PC-3 (cell line): ENCODE measurements around the gene IL11RA. TPM values are rescaled to one million over a fixed set of nuclear protein-coding genes. Genes with fewer than 3 reads are reported as not detected.

Source experiments
- ATAC-seq: fragments of 200-7000 bp; cut with Tn5 transposase; 2 replicates; pipeline ENCODE4 v1.9.1; 2020; ENCODE audit warnings: mild to moderate bottlenecking, moderate library complexity
- BruUV-seq: library from RNA; stranded (reverse); fragments of 400-500 nt; replicated peaks from 2 replicates; lab custom pipeline; 2021; lab: Mats Ljungman, UMichigan
- CTCF ChIA-PET: fragments of 300-600 bp; sonication (Branson Sonifier 250); formaldehyde crosslinking; loops from one replicate; lab custom pipeline; 2022; ENCODE audit warnings: antibody characterized with exemption; lab: Charles Lee
- POLR2A ChIA-PET: fragments of 300-600 bp; sonication (Branson Sonifier 250); formaldehyde crosslinking; loops from one replicate; lab custom pipeline; 2022; ENCODE audit warnings: antibody characterized with exemption; ENCODE audit not compliant: unreplicated experiment; lab: Charles Lee
- DNase-seq: peaks from one replicate; pipeline ENCODE4 v3.0.0-alpha.2; 2015
- H2AFZ ChIP-seq: fragments of 300-600 bp; sonication (generic); 2 replicates; pipeline ENCODE4 v1.6.0; 2016; ENCODE audit warnings: antibody characterized with exemption, low read length
- H3F3A ChIP-seq: fragments of 300-600 bp; sonication (generic); one replicate; pipeline ENCODE4 v1.6.0; 2017; ENCODE audit warnings: antibody characterized with exemption, low read length, control low read depth, mild to moderate bottlenecking; ENCODE audit not compliant: unreplicated experiment
- H3K27ac ChIP-seq: fragments of 300-600 bp; sonication (generic); 2 replicates; pipeline ENCODE4 v1.5.1; 2016; ENCODE audit warnings: mild to moderate bottlenecking, low read length
- H3K27me3 ChIP-seq: fragments of 300-600 bp; sonication (generic); 2 replicates; pipeline ENCODE4 v1.6.1; 2016; ENCODE audit warnings: low read length, mixed read lengths
- H3K36me3 ChIP-seq: fragments of 300-600 bp; sonication (generic); 2 replicates; pipeline ENCODE4 v1.6.1; 2016; ENCODE audit warnings: low read depth, mixed run types, low read length, mixed read lengths
- H3K4me1 ChIP-seq: fragments of 300-600 bp; sonication (generic); 2 replicates; pipeline ENCODE4 v1.5.1; 2016; ENCODE audit warnings: low read length; ENCODE audit not compliant: insufficient read depth
- H3K4me2 ChIP-seq: fragments of 300-600 bp; sonication (generic); 2 replicates; pipeline ENCODE4 v1.6.0; 2016; ENCODE audit warnings: low read length
- H3K4me3 ChIP-seq: fragments of 300-600 bp; sonication (generic); 2 replicates; pipeline ENCODE4 v1.5.1; 2016; ENCODE audit warnings: mild to moderate bottlenecking, low read length, mixed read lengths
- H3K79me2 ChIP-seq: fragments of 300-600 bp; sonication (generic); 2 replicates; pipeline ENCODE4 v1.6.1; 2017; ENCODE audit warnings: low read length, mixed read lengths
- H3K9ac ChIP-seq: fragments of 300-600 bp; sonication (generic); 2 replicates; pipeline ENCODE4 v1.6.0; 2016; ENCODE audit warnings: mild to moderate bottlenecking, low read length
- H3K9me2 ChIP-seq: fragments of 300-600 bp; sonication (generic); replicated peaks from 2 replicates; pipeline ENCODE4 v1.6.1; 2016; ENCODE audit warnings: mixed run types, low read length, mixed read lengths
- H3K9me3 ChIP-seq: fragments of 300-600 bp; sonication (generic); 2 replicates; pipeline ENCODE4 v1.6.1; 2016; ENCODE audit warnings: low read length, mixed read lengths
- H4K20me1 ChIP-seq: fragments of 300-600 bp; sonication (generic); 2 replicates; pipeline ENCODE4 v1.6.1; 2016; ENCODE audit warnings: low read length, mixed read lengths
- CTCF ChIP-seq: fragments of 300-600 bp; sonication (generic); conservative IDR thresholded peaks from 2 replicates; pipeline ENCODE4 v1.5.1; 2017; ENCODE audit warnings: antibody characterized with exemption, low read depth, mild to moderate bottlenecking, low read length
- EZH2 ChIP-seq: fragments of 300-600 bp; sonication (generic); IDR thresholded peaks from one replicate; pipeline ENCODE4 v1.6.1; 2017; ENCODE audit warnings: antibody characterized with exemption, mild to moderate bottlenecking, low read length; ENCODE audit not compliant: unreplicated experiment
- EZH2phosphoT487 ChIP-seq: fragments of 300-600 bp; sonication (generic); IDR thresholded peaks from 2 replicates; pipeline ENCODE4 v1.6.1; 2018; ENCODE audit warnings: mild to moderate bottlenecking, antibody characterized with exemption, low read length, borderline replicate concordance
- intact Hi-C: fragments of 100-400 bp; cut with micrococcal nuclease; formaldehyde crosslinking; loops from 2 replicates; pipeline ENCODE4 v1.9.0; 2023
- total RNA-seq: library from RNA; depleted of rRNA; stranded (reverse); fragments of >200 nt; gene quantifications from 2 replicates; pipeline ENCODE4 v1.2.3, GENCODE V29; 2014

Gene IL11RA
- total RNA-seq, 1 experiment from 2014 or later: 8.3 TPM

DNA sequence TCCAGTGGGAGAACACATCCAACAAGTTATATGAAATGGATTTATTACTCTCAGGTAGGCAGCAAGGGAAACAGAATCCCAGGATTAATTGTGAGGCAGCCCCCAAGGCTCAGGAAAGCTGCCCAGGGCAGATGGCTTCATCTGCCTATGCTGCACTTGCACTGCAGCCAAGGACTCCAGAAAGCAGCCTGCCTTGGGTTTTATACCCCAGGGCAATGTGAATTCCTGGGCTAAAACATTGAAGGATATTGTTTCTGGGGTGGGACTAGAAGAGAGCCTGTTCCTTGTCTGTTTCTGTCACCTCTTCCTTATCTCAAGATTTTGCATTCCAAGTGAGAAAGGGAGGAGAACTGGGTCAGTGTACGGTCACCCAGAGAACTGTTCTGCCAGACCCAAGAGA is 19.3 kb downstream of the IL11RA start:
- Histone ChIP-seq H2AFZ (no peak overlapping the region), H3K4me2 (no peak overlapping the region), H3K36me3 (no peaks in the 10 kb centered on the region), H3K4me1 (peaks cover under 1% of the 10 kb centered on the region; the same call in 1 of the 2 replicates), H3K27ac (no peak overlapping the region), H3F3A (no peaks in the 10 kb centered on the region), H3K27me3 (no peaks in the 10 kb centered on the region), H3K9ac (no peak overlapping the region), H3K4me3 (no peak overlapping the region), H4K20me1 (no peaks in the 10 kb centered on the region), H3K9me3 (no peaks in the 10 kb centered on the region), H3K9me2 (no peaks in the 10 kb centered on the region), H3K79me2 (no peaks in the 10 kb centered on the region)
- ChIA-PET CTCF (no interaction called here), POLR2A (interaction anchor here (0.6 kb wide), 1 partner anchor 51 kb away, joined by 3 read pairs; the partner anchor contains the start of gene DCTN3)
- BruUV-seq: no TSS peak
- ATAC-seq (no peak), DNase-seq (no peak)
- TF ChIP-seq EZH2phosphoT487 (no peak), CTCF (no peak), EZH2 (no peak)
- intact Hi-C loops: no loop called here

DNA sequence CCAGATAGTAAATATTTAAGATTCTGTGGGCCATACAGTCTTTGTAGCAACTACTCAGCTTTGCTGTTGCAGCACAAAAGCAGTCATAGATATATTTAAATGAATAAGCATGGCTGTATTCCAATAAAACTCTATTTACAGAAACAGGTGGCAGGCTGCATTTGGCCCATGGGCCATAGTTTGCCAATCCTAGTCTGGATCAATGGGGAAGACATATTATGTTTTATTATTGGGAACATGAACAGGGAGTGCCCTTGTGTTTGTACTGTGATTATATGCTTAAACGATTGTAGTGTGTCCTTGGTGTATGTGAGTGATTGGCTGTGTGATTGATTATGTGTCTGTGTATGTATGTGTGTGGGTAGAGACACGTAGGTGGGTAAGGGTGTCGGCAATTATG is 22.5 kb downstream of the IL11RA start:
- H3K27me3 ChIP-seq: no peaks in the 10 kb centered on the region
- intact Hi-C loops: no loop called here
- H3K79me2 ChIP-seq: no peaks in the 10 kb centered on the region
- no peaks in the 10 kb centered on the region for H4K20me1 ChIP-seq
- no peak for DNase-seq
- BruUV-seq: no TSS peak
- H3K9ac ChIP-seq: no peak overlapping the region
- no peaks in the 10 kb centered on the region for H3K36me3 ChIP-seq
- H3K9me2 ChIP-seq: no peaks in the 10 kb centered on the region
- POLR2A ChIA-PET: no interaction called here
- no peaks in the 10 kb centered on the region for H3K4me1 ChIP-seq
- no peaks in the 10 kb centered on the region for H3K9me3 ChIP-seq
- CTCF ChIA-PET: no interaction called here
- no peak overlapping the region for H3K4me2 ChIP-seq
- no peak for ATAC-seq
- no peak for TF ChIP-seq EZH2phosphoT487
- no peak for TF ChIP-seq CTCF
- no peak for TF ChIP-seq EZH2
- H3K4me3 ChIP-seq: no peak overlapping the region
- H2AFZ ChIP-seq: no peak overlapping the region
- no peak overlapping the region for H3K27ac ChIP-seq
- no peaks in the 10 kb centered on the region for H3F3A ChIP-seq

- Histone ChIP-seq H3K9me3 (no peaks in the 10 kb centered on the region), H3K4me2 (no peak overlapping the region), H3K4me3 (no peak overlapping the region), H4K20me1 (no peaks in the 10 kb centered on the region), H2AFZ (no peak overlapping the region), H3K9ac (no peak overlapping the region), H3K36me3 (no peaks in the 10 kb centered on the region), H3K79me2 (no peaks in the 10 kb centered on the region), H3K27ac (no peak overlapping the region), H3F3A (no peaks in the 10 kb centered on the region), H3K9me2 (no peaks in the 10 kb centered on the region), H3K27me3 (no peaks in the 10 kb centered on the region), H3K4me1 (no peaks in the 10 kb centered on the region)
- BruUV-seq: no TSS peak
- intact Hi-C loops: loop anchor here (1.0 kb wide), 1 partner anchor 27 kb away; no protein-coding TSS in a partner anchor
- POLR2A ChIA-PET: no interaction called here
- peak; percentile 72 for DNase-seq
- ATAC-seq: peak; percentile 85
- CTCF ChIA-PET: no interaction called here
- no peak for TF ChIP-seq EZH2phosphoT487
- peak; percentile 85 for TF ChIP-seq CTCF
Measured at GRCh38 chr9:34675048-34675714, 23.2 kb downstream of the IL11RA start.
